ENCODE results near the gene APRT. TPM values are rescaled to one million over a fixed set of nuclear protein-coding genes. Genes with fewer than 3 reads are reported as not detected.

Gene APRT
- total RNA-seq, 2 donors from 2014 or later = 50.6 to 90.4 TPM

GRCh38 chr16:88856122-88856827 is 44.5 kb upstream of the APRT start:
- H3K27me3 ChIP-seq = no peaks in the 10 kb centered on the region
- no peak for DNase-seq (ENCODE audit: low spot score)
- no peak for TF ChIP-seq CTCF (IDR thresholded peaks at IDR 0.05)
- peak overlapping the region; percentile 74 to 83 for H3K27ac ChIP-seq
- peaks cover 0 to 22% of the 10 kb centered on the region in 2 donors for H3K4me1 ChIP-seq
- peaks cover 23% of the 10 kb centered on the region for H3K36me3 ChIP-seq
- peak overlapping the region; percentile 63 to 93 for H3K4me3 ChIP-seq
- H3K9me3 ChIP-seq = no peaks in the 10 kb centered on the region

- Histone ChIP-seq H3K4me3 (peak overlapping the region; percentile 63 to 93), H3K36me3 (peaks cover 17% of the 10 kb centered on the region), H3K4me1 (peaks cover 0 to 22% of the 10 kb centered on the region in 2 donors), H3K27me3 (no peaks in the 10 kb centered on the region), H3K9me3 (no peaks in the 10 kb centered on the region), H3K27ac (peak overlapping the region; percentile 74 to 83)
- no peak for DNase-seq (ENCODE audit: low spot score)
- TF ChIP-seq CTCF (IDR thresholded peaks at IDR 0.05) = no peak
Observed at GRCh38 chr16:88855736-88856121, 44.0 kb upstream of the APRT start.

- Histone ChIP-seq H3K9me3 (no peaks in the 10 kb centered on the region), H3K36me3 (peaks cover 12% of the 10 kb centered on the region), H3K4me1 (peaks cover 0 to 22% of the 10 kb centered on the region in 2 donors), H3K27ac (no peak overlapping the region), H3K4me3 (no peak overlapping the region), H3K27me3 (no peaks in the 10 kb centered on the region)
- no peak for DNase-seq (ENCODE audit: low spot score)
- TF ChIP-seq CTCF (IDR thresholded peaks at IDR 0.05) = no peak
Observed at GRCh38 chr16:88855176-88855575, 43.4 kb upstream of the APRT start.

GRCh38 chr16:88854306-88855111 is 42.8 kb upstream of the APRT start:
- Histone ChIP-seq H3K4me1 (peaks cover 0 to 22% of the 10 kb centered on the region in 2 donors), H3K27me3 (no peaks in the 10 kb centered on the region), H3K27ac (no peak overlapping the region), H3K4me3 (no peak overlapping the region), H3K36me3 (peaks cover 5% of the 10 kb centered on the region), H3K9me3 (no peaks in the 10 kb centered on the region)
- TF ChIP-seq CTCF (IDR thresholded peaks at IDR 0.05) = no peak
- DNase-seq (ENCODE audit: low spot score) = no peak

- TF ChIP-seq CTCF (IDR thresholded peaks at IDR 0.05) = no peak
- no peaks in the 10 kb centered on the region for H3K36me3 ChIP-seq
- H3K27ac ChIP-seq = no peak overlapping the region
- peaks cover 0 to 22% of the 10 kb centered on the region in 2 donors for H3K4me1 ChIP-seq
- H3K9me3 ChIP-seq = no peaks in the 10 kb centered on the region
- H3K27me3 ChIP-seq = no peaks in the 10 kb centered on the region
- H3K4me3 ChIP-seq = no peak overlapping the region
- DNase-seq (ENCODE audit: low spot score) = no peak
Observed at GRCh38 chr16:88853325-88853941, 41.7 kb upstream of the APRT start.

Data from right atrium auricular region (tissue), 2 donors.